IPS-18a (cell line): ENCODE data around the gene MYH9.
"Not testable (repeated sequence)": the region's sequence is repeated elsewhere in the genome, so short reads cannot be mapped to it uniquely, and the experiment has no call there.

Experiments
- H3K27ac ChIP-seq: one replicate; pipeline ENCODE4 v1.5.1; 2013; ENCODE audit warnings: low read length
- H3K27me3 ChIP-seq: one replicate; pipeline ENCODE4 v1.6.1; 2013; ENCODE audit warnings: mild to moderate bottlenecking, low read length; ENCODE audit not compliant: control insufficient read depth, insufficient read depth
- H3K36me3 ChIP-seq: one replicate; pipeline ENCODE4 v1.6.1; 2013; ENCODE audit warnings: low read depth, low read length; ENCODE audit not compliant: control insufficient read depth
- H3K4me1 ChIP-seq: one replicate; pipeline ENCODE4 v1.6.1; 2013; ENCODE audit warnings: low read depth, low read length; ENCODE audit not compliant: control insufficient read depth
- H3K4me3 ChIP-seq: one replicate; pipeline ENCODE4 v1.5.1; 2013; ENCODE audit warnings: low read length
- H3K9ac ChIP-seq: one replicate; pipeline ENCODE4 v1.6.1; 2013; ENCODE audit warnings: mild to moderate bottlenecking, low read length, moderate library complexity
- H3K9me3 ChIP-seq: one replicate; pipeline ENCODE4 v1.6.1; 2013; ENCODE audit warnings: low read depth, low read length; ENCODE audit not compliant: control insufficient read depth

MYH9 gene

DNA sequence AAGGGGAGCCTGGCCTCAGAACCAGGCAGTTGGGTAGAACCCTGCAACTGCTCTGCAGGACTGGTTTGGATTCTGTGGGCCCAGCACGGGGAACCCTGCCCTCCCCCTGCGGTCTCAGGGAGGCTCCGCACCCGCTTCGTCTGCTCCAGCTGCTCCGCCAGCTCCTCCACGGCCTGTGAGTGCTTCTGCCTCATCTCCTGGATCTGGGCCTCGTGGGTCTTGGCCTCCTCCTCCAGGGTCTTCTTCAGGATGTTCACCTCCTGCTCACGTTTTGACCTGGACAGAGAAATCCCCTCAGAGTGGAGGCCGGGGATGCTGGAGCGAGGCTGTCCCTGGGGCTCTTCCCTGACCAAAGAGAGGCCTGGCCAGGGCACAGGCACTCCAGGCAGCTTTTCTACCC is 93.0 kb downstream of the MYH9 start:
- H3K4me1 ChIP-seq = no peaks in the 10 kb centered on the region
- H3K9me3 ChIP-seq = no peaks in the 10 kb centered on the region
- H3K4me3 ChIP-seq = no peak overlapping the region
- no peaks in the 10 kb centered on the region for H3K27me3 ChIP-seq
- peaks cover 85% of the 10 kb centered on the region for H3K36me3 ChIP-seq
- H3K9ac ChIP-seq = no peak overlapping the region
- no peak overlapping the region for H3K27ac ChIP-seq

DNA sequence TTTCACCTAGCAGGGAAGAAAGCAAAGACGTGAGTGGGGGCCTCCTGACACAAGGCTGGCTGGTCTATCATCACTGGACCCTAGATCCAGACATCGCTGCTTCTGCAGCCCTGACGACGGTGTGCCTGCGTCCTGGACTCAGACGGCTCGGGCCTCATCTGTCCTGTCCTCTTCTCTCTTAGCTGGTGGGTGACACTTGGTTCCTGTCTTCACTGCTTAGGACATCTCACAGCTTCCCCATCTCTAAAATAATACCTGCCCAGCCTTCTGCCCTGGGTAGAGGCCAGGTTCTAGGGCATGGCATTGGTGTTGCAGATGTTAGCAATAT is 93.5 kb downstream of the MYH9 start:
- Histone ChIP-seq H3K36me3 (peaks cover 85% of the 10 kb centered on the region), H3K9ac (no peak overlapping the region), H3K4me1 (no peaks in the 10 kb centered on the region), H3K4me3 (no peak overlapping the region), H3K27me3 (no peaks in the 10 kb centered on the region), H3K9me3 (no peaks in the 10 kb centered on the region), H3K27ac (no peak overlapping the region)

DNA sequence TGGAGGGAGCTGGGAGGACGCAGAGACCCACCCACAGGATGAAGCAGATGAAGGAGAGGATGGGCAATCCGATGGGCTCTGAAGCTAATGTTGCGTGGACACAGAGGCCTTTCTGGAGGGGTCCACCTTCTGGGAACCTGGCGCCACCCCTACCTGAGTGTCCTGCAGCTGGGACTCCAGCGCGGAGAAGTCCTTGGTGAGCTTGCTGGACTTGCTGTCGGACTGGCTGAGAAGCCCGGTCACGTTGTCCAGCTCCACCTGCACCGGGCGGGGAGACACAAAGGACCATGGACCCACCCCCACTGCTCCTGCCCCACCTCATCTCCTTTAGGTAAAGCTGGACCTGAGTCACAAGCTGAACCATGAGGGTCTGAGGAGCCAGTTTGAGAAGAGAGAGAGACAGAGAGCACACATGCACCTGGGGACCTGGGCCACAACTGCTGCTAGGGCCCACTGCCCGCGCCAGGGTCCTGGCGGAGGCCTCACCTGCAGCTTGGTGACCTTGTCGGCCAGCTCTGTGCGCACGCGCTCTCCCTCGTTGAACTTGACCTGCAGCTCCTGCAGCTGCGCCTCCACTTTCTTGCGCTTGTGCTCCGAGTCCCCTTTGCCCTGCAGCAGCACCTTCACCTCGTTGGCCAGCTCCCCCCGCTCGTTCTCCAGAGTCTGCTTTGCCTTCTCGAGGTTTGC is 94.0 kb downstream of the MYH9 start:
- H3K36me3 ChIP-seq = peaks cover 85% of the 10 kb centered on the region
- H3K27ac ChIP-seq = no peak overlapping the region
- H3K27me3 ChIP-seq = no peaks in the 10 kb centered on the region
- no peaks in the 10 kb centered on the region for H3K4me1 ChIP-seq
- H3K4me3 ChIP-seq = no peak overlapping the region
- H3K9ac ChIP-seq = no peak overlapping the region
- no peaks in the 10 kb centered on the region for H3K9me3 ChIP-seq

DNA sequence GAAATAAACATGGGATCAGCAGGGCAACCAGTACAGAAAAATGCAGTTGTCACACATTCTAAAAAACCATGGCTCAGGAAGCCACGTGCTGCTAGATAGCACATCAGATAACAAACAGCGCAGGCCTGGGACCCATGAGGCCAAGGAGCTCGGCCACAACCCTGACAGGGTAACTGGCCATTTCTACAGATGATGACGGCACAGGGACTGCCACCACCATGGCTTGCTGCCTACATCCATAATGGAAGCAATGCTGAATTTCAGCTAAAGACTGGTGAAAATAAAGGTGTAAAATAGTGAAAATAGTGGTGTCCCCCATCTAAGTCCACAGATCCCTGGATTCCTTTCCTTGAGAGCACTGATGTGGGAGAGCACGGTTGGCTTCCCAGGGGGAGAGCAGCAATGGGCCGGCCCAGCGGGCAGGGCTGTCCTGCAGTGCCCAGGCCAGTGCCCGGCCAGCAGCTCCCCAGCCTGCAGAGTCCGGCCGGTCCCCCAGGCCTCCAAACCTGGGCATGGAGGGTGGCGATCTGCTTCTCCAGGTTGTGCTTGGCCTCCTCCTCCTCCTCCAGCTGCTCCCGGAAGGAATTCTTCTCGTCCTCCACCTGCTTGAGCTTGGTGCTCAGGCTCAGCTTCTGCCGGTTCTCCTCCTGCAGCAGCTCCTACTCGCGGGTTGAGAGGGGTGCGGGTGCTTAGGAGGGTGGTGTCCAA is 94.8 kb downstream of the MYH9 start:
- peaks cover 85% of the 10 kb centered on the region for H3K36me3 ChIP-seq
- no peak overlapping the region for H3K4me3 ChIP-seq
- no peak overlapping the region for H3K27ac ChIP-seq
- H3K9ac ChIP-seq = no peak overlapping the region
- no peaks in the 10 kb centered on the region for H3K4me1 ChIP-seq
- H3K9me3 ChIP-seq = no peaks in the 10 kb centered on the region
- no peaks in the 10 kb centered on the region for H3K27me3 ChIP-seq

DNA sequence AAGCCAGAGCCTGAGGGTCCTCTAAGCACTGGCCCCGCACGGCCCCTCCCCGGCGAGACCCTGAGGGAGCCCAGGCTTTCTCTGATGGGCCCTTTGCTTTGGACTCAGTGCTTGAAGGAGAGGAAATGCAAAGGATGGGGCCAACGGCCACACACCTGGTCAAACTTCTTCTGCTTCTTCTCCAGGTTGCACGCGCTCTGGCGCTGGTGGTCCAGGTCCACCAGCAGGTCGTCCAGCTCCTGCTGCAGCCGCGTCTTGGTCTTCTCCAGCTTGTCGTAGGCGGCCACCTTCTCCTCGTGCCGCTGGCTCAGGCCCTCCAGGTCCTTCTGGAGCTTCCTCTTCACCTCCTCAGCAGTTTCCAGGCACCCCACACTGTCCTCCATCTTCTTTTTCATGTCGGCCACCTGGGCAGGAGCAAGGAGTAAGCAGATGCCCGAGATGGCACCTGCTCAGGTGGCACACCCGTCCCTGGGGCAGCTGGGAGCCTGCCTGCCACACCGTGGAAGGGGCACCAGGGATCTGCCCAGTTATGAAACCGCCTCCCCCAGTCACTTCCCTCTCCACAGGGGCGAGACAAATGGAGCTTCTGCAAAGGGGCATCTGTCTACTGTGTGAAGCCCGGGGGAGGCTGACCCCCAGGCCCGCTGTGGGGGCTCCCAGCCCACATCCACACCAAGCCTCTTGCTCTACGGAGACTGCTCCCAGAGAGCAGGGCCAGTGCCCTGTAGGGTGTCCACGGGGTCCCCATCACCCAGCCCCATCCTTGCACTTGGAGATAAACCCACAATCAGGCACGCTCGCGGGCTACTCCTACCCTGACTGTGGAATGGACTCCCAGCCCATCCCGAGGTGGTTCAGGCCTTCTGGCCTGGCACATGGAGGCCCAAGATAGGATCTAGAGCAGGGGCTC is 95.7 kb downstream of the MYH9 start:
- Histone ChIP-seq H3K36me3 (peaks cover 81% of the 10 kb centered on the region), H3K9me3 (no peaks in the 10 kb centered on the region), H3K27me3 (no peaks in the 10 kb centered on the region), H3K4me1 (no peaks in the 10 kb centered on the region), H3K27ac (no peak overlapping the region), H3K9ac (no peak overlapping the region), H3K4me3 (no peak overlapping the region)

DNA sequence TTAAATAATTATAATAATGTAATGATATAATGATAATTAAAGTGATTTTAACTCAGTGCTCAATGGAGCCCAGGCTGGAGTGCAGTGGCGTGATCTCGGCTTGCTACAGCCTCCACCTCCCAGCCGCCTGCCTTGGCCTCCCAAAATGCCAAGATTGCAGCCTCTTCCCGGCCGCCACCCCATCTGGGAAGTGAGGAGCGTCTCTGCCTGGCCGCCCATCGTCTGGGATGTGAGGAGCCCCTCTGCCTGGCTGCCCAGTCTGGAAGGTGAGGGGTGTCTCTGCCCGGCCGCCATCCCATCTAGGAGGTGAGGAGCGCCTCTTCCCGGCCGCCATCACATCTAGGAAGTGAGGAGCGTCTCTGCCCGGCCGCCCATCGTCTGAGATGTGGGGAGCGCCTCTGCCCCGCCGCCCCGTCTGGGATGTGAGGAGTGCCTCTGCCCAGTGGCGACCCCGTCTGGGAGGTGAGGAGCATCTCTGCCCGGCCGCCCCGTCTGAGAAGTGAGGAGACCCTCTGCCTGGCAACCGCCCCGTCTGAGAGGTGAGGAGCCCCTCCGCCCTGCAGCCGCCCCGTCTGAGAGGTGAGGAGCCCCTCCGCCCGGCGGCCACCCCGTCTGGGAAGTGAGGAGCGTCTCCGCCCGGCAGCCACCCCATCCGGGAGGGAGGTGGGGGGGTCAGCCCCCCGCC is 97.2 kb downstream of the MYH9 start:
- H3K36me3 ChIP-seq = peaks cover 72% of the 10 kb centered on the region
- H3K9me3 ChIP-seq, H3K4me3 ChIP-seq, H3K9ac ChIP-seq, H3K4me1 ChIP-seq, H3K27ac ChIP-seq, H3K27me3 ChIP-seq: not testable (repeated sequence)

DNA sequence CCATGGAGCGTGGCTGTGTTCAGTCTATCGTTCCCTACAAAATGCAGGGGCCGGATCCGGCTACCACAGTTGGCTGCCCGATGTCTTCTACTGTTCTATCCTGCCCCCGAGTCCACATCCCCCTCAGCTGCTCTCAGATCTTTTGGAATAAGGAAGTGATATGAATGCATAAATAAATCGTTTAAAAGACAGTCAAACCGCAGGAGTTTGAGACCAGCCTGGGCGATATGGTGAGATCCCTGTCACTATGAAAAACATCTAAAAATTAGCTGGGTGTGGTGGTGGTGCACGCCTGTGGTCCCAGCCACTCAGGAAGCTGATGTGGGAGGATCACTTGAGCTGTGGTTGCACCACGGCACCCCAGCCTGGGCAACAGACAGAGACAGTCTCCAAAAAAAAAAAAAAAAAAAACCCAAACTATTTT is 97.8 kb downstream of the MYH9 start:
- H3K36me3 ChIP-seq = peaks cover 72% of the 10 kb centered on the region
- not testable (repeated sequence) for H3K9ac ChIP-seq, H3K4me3 ChIP-seq, H3K27me3 ChIP-seq, H3K27ac ChIP-seq, H3K9me3 ChIP-seq, H3K4me1 ChIP-seq

DNA sequence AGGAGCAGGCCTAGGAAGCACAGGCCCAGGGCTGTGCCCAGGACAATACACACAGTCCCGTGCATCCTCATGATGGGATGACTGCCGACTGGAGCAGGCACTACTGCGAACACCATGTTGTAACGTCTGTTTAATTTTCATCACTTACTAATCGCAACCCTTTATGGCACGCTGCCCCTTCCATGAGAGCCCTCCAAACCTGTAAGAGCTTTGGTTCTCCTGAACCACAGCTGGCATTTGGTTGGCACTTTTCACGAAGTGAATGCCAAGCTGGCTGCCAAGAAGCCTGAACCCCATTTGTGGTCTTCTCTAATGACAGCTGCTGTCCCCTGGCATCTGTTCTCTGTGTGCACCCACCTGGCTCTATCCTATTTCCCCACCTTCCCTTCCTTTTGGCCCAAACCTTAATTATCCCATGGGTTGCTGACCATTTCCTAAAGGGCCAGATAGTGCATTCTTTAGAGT is 98.3 kb downstream of the MYH9 start:
- H3K27me3 ChIP-seq = no peaks in the 10 kb centered on the region
- H3K4me3 ChIP-seq = no peak overlapping the region
- no peak overlapping the region for H3K9ac ChIP-seq
- peaks cover 72% of the 10 kb centered on the region for H3K36me3 ChIP-seq
- H3K27ac ChIP-seq = no peak overlapping the region
- H3K4me1 ChIP-seq = no peaks in the 10 kb centered on the region
- H3K9me3 ChIP-seq = no peaks in the 10 kb centered on the region

DNA sequence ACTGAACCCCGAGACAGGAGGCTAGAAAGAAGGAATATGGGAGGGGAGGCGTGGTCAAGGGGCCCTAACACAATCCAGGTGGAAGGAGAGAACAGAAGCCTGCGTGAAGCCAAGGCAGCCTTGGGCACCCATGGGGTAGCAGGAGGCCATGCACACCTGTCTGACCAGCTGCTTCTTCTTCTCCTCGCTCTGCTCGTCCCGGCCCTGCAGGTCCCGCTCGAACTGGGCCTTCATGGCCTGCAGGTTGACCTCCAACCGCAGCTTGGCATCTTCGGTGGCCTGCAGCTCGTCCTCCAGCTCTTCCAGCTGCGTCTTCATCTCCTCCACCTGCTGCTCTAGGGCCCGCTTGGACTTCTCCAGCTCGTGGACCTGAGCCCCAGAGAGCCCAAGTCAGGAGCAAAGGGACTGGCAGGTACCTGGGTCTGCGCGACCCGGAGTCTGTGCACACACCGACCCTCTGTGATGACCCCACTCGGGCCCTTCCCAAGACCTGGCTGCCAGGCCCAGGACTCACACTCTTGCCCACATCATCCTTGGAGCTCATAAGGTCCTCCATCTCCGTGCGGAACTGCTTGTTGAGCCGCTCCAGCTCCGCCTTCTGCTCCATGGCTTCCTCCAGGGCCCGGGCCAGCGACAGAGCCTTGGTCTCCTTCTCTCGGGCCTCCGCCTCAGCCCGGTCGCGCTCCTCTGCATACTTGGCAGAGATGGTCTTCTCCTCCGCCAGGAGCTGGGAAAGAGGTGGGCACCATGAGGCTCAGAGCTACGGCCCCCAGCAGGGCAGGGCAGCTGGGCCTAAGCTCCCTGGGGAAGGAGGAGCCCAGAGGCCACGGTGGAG is 99.0 kb downstream of the MYH9 start:
- Histone ChIP-seq H3K9ac (no peak overlapping the region), H3K4me1 (no peaks in the 10 kb centered on the region), H3K4me3 (no peak overlapping the region), H3K36me3 (peaks cover 71% of the 10 kb centered on the region), H3K27me3 (no peaks in the 10 kb centered on the region), H3K27ac (no peak overlapping the region), H3K9me3 (no peaks in the 10 kb centered on the region)

DNA sequence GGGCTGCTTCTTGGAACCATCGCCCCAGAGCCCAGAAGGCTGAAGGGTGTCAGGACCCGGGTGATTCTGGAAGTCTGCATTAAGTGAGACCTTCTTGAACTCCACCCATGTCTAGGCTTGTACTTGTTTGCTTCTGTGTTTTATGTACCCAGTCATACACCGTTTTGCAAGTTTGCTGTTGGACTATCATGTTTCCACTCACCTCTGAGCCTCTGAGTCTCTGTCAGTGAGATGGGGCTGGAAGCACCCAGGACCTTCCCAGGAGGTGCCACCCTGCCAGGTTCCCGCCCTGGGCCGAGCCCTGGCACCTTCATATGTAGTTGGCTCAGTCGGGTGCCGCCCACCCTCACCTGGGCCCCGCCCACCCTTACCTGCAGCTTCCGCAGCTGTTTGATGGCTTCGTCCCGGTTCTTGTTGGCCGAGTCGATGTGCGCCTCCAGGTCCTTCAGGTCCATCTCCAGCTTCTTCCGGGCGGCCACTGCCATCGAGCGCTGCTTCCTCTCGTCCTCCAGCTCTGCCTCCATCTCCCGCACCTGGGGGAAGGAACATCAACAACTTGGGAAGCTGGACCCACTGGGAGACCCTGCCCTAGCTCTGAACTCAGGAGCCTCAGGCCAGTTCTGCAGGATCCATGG is 99.8 kb downstream of the MYH9 start:
- H3K36me3 ChIP-seq = peaks cover 69% of the 10 kb centered on the region
- H3K27me3 ChIP-seq = no peaks in the 10 kb centered on the region
- H3K9me3 ChIP-seq = no peaks in the 10 kb centered on the region
- H3K27ac ChIP-seq = no peak overlapping the region
- no peaks in the 10 kb centered on the region for H3K4me1 ChIP-seq
- H3K4me3 ChIP-seq = no peak overlapping the region
- no peak overlapping the region for H3K9ac ChIP-seq
